Fibroblast of villous mesenchyme (primary cell): ENCODE results near the gene ANTKMT. TPM values are rescaled to one million over a fixed set of nuclear protein-coding genes. Genes with fewer than 3 reads are reported as not detected.

Source experiments
- DNase-seq: peaks from one replicate; pipeline ENCODE4 v3.0.0-alpha.2; 2010; ENCODE audit warnings: low read depth
- H3K4me3 ChIP-seq: 2 replicates; pipeline ENCODE4 v1.5.1; 2011; ENCODE audit warnings: low read depth, mild to moderate bottlenecking, low read length
- CTCF ChIP-seq: IDR thresholded peaks from 2 replicates; pipeline ENCODE4 v1.5.1; 2012; ENCODE audit warnings: low read depth, mild to moderate bottlenecking, low read length; ENCODE audit not compliant: insufficient read depth
- total RNA-seq: library from RNA; depleted of rRNA; stranded (reverse); fragments of >200 nt; gene quantifications from 2 replicates; pipeline ENCODE4 v1.2.3, GENCODE V29; 2012

The ANTKMT gene
- total RNA-seq, 1 donor = 19.4 TPM

- DNase-seq = peak; percentile 56
- H3K4me3 ChIP-seq = peak overlapping the region; percentile 67
- TF ChIP-seq CTCF = no peak
Observed at GRCh38 chr16:678858-679813, 41.8 kb upstream of the ANTKMT start.

GRCh38 chr16:679814-680624, 40.9 kb upstream of the ANTKMT start, which contains the start of gene STUB1:
STUB1 (plus strand) TSS chr16:680410; CDS start chr16:680526, 116 bp downstream.
- peak; percentile 93 for DNase-seq
- peak within 1 kb of the TSS; percentile 79 for H3K4me3 ChIP-seq
- TF ChIP-seq CTCF = no peak

GRCh38 chr16:680625-680945, 40.4 kb upstream of the ANTKMT start:
- DNase-seq = no peak
- peak overlapping the region; percentile 79 for H3K4me3 ChIP-seq
- TF ChIP-seq CTCF = no peak

- TF ChIP-seq CTCF = peak; percentile 21
- peak; percentile 42 for DNase-seq
- peak overlapping the region; percentile 79 for H3K4me3 ChIP-seq
Observed at GRCh38 chr16:680967-681745, 39.8 kb upstream of the ANTKMT start.

- DNase-seq = peak; percentile 24
- no peak for TF ChIP-seq CTCF
- H3K4me3 ChIP-seq = peak overlapping the region; percentile 79
Observed at GRCh38 chr16:681746-682427, 39.1 kb upstream of the ANTKMT start.
